ENCODE results near the gene STOML3.
A peak's percentile ranks its signal among the peaks of the same experiment; 100 is the strongest.

STOML3 gene

GRCh38 chr13:38990693-38991092 is at the start of gene STOML3:
STOML3 (minus strand) TSS chr13:38990831; CDS start chr13:38990721, 110 bp downstream.
- H3K4me3 ChIP-seq (ENCODE audit: low read length): no peak within 1 kb of the TSS
- TF ChIP-seq CTCF (IDR thresholded peaks at IDR 0.05; ENCODE audit: low read depth, low read length): no peak
- TF ChIP-seq EZH2phosphoT487 (IDR thresholded peaks at IDR 0.05; ENCODE audit: low read depth): no peak
- no peaks in the 10 kb centered on the region for H3K79me2 ChIP-seq (ENCODE audit: low read length)
- no peaks in the 10 kb centered on the region for H3K4me1 ChIP-seq (ENCODE audit: low read length)
- no peak within 1 kb of the TSS for H3K4me2 ChIP-seq (ENCODE audit: low read length)
- no peaks in the 10 kb centered on the region for H4K20me1 ChIP-seq (ENCODE audit: insufficient read depth, low read length)
- H3K9me3 ChIP-seq (ENCODE audit: insufficient read depth, low read length): no peaks in the 10 kb centered on the region
- H3K27ac ChIP-seq (ENCODE audit: low read length): no peak within 1 kb of the TSS
- H3K27me3 ChIP-seq (ENCODE audit: low read depth, low read length): no peaks in the 10 kb centered on the region
- H3K9ac ChIP-seq (ENCODE audit: low read length): no peak within 1 kb of the TSS
- H3K36me3 ChIP-seq (replicated peaks; ENCODE audit: low read depth, low read length): no peaks in the 10 kb centered on the region
- H2AFZ ChIP-seq (ENCODE audit: low read depth, low read length): peak within 1 kb of the TSS; percentile 40

- no peak overlapping the region for H3K27ac ChIP-seq (ENCODE audit: low read length)
These were observed 49.6 kb upstream of the STOML3 start for GRCh38 chr13:39040206-39040605.

GRCh38 chr13:39039041-39039440 is 48.4 kb upstream of the STOML3 start:
- no peak overlapping the region; the same call in 1 of the 2 replicates for H2AFZ ChIP-seq (ENCODE audit: low read depth, low read length)

More at GRCh38 chr13:39040206-39040605, 49.6 kb upstream of the STOML3 start:
- Histone ChIP-seq H3K9me3 (ENCODE audit: insufficient read depth, low read length) (no peaks in the 10 kb centered on the region), H3K4me3 (ENCODE audit: low read length) (no peak overlapping the region), H3K4me1 (ENCODE audit: low read length) (peaks cover 31% of the 10 kb centered on the region), H3K4me2 (ENCODE audit: low read length) (no peak overlapping the region), H3K9ac (ENCODE audit: low read length) (no peak overlapping the region), H4K20me1 (ENCODE audit: insufficient read depth, low read length) (peaks cover 6% of the 10 kb centered on the region), H2AFZ (ENCODE audit: low read depth, low read length) (no peak overlapping the region), H3K27me3 (ENCODE audit: low read depth, low read length) (no peaks in the 10 kb centered on the region), H3K79me2 (ENCODE audit: low read length) (peaks cover 44% of the 10 kb centered on the region), H3K36me3 (replicated peaks; ENCODE audit: low read depth, low read length) (peaks cover 13% of the 10 kb centered on the region)
- TF ChIP-seq EZH2phosphoT487 (IDR thresholded peaks at IDR 0.05; ENCODE audit: low read depth) (no peak), CTCF (IDR thresholded peaks at IDR 0.05; ENCODE audit: low read depth, low read length) (no peak)

GRCh38 chr13:39038569-39039030 is 48.0 kb upstream of the STOML3 start:
- H2AFZ ChIP-seq (ENCODE audit: low read depth, low read length): peak overlapping the region; percentile 97
- no peaks in the 10 kb centered on the region for H3K9me3 ChIP-seq (ENCODE audit: insufficient read depth, low read length)
- H3K4me3 ChIP-seq (ENCODE audit: low read length): peak overlapping the region; percentile 95
- no peaks in the 10 kb centered on the region for H3K27me3 ChIP-seq (ENCODE audit: low read depth, low read length)
- H3K27ac ChIP-seq (ENCODE audit: low read length): peak overlapping the region; percentile 84
- H3K79me2 ChIP-seq (ENCODE audit: low read length): peaks cover 60% of the 10 kb centered on the region
- peaks cover 27% of the 10 kb centered on the region for H3K4me1 ChIP-seq (ENCODE audit: low read length)
- H3K36me3 ChIP-seq (replicated peaks; ENCODE audit: low read depth, low read length): peaks cover 15% of the 10 kb centered on the region
- TF ChIP-seq EZH2phosphoT487 (IDR thresholded peaks at IDR 0.05; ENCODE audit: low read depth): no peak
- no peak for TF ChIP-seq CTCF (IDR thresholded peaks at IDR 0.05; ENCODE audit: low read depth, low read length)
- peaks cover 18% of the 10 kb centered on the region for H4K20me1 ChIP-seq (ENCODE audit: insufficient read depth, low read length)
- H3K4me2 ChIP-seq (ENCODE audit: low read length): peak overlapping the region; percentile 84
- H3K9ac ChIP-seq (ENCODE audit: low read length): peak overlapping the region; percentile 96

More at GRCh38 chr13:39039041-39039440, 48.4 kb upstream of the STOML3 start:
- Histone ChIP-seq H3K4me2 (ENCODE audit: low read length) (peak overlapping the region; percentile 84), H3K4me1 (ENCODE audit: low read length) (peaks cover 31% of the 10 kb centered on the region), H3K36me3 (replicated peaks; ENCODE audit: low read depth, low read length) (peaks cover 12% of the 10 kb centered on the region), H3K79me2 (ENCODE audit: low read length) (peaks cover 56% of the 10 kb centered on the region), H4K20me1 (ENCODE audit: insufficient read depth, low read length) (peaks cover 17% of the 10 kb centered on the region), H3K4me3 (ENCODE audit: low read length) (peak overlapping the region; percentile 95), H3K9ac (ENCODE audit: low read length) (peak overlapping the region; percentile 96), H3K9me3 (ENCODE audit: insufficient read depth, low read length) (no peaks in the 10 kb centered on the region), H3K27ac (ENCODE audit: low read length) (peak overlapping the region; percentile 84), H3K27me3 (ENCODE audit: low read depth, low read length) (no peaks in the 10 kb centered on the region)
- no peak for TF ChIP-seq EZH2phosphoT487 (IDR thresholded peaks at IDR 0.05; ENCODE audit: low read depth)
- TF ChIP-seq CTCF (IDR thresholded peaks at IDR 0.05; ENCODE audit: low read depth, low read length): no peak
